ENCODE measurements around the gene ZBTB38. TPM values are rescaled to one million over a fixed set of nuclear protein-coding genes. Genes with fewer than 3 reads are reported as not detected.
A peak's percentile ranks its signal among the peaks of the same experiment; 100 is the strongest.

Gene ZBTB38
- total and polyA plus RNA-seq, 2 of the 13 experiments (the other 11 are each of a cell fraction or from before 2014, with no cell fraction given) = 26.8 to 51.7 TPM

GRCh38 chr3:141388395-141388794 is 20.1 kb downstream of the ZBTB38 start:
- Histone ChIP-seq H2AFZ (ENCODE audit: low read length) (no peak overlapping the region), H3K27me3 (ENCODE audit: control insufficient read depth in 1 of 2, insufficient read depth in 2 of 2, low read length in 2 of 2) (no peaks in the 10 kb centered on the region), H3K4me3 (replicated peaks in 1 of 3; ENCODE audit: insufficient read depth in 1 of 3, low read depth in 2 of 3, low read length in 3 of 3) (peak overlapping the region in 1 of 3 experiments; percentile 5; a peak in 2 of 6 replicates), H4K20me1 (ENCODE audit: insufficient read depth, low read length) (no peaks in the 10 kb centered on the region), H3K36me3 (replicated peaks in 1 of 2; ENCODE audit: control insufficient read depth in 1 of 2, insufficient read depth in 2 of 2, low read length in 2 of 2) (peaks cover 7 to 29% of the 10 kb centered on the region in 2 experiments), H3K9ac (ENCODE audit: insufficient read depth, low read depth, low read length) (no peak overlapping the region), H3K9me3 (ENCODE audit: low read length) (no peaks in the 10 kb centered on the region), H3K4me2 (ENCODE audit: low read depth, low read length) (peak overlapping the region; percentile 48), H3K27ac (ENCODE audit: extremely low read length, insufficient read depth, low read length) (peak overlapping the region; percentile 64), H3K4me1 (ENCODE audit: insufficient read depth, low read length) (peaks cover 56% of the 10 kb centered on the region), H3K79me2 (ENCODE audit: insufficient read depth, low read length) (no peaks in the 10 kb centered on the region)
- no peak for TF ChIP-seq UBTF (CRISPR knock-in tag; IDR thresholded peaks at IDR 0.05)
- no peak for TF ChIP-seq TBL1XR1 (IDR thresholded peaks at IDR 0.05; ENCODE audit: borderline replicate concordance, low read length, partially characterized antibody)
- TF ChIP-seq DBP (CRISPR knock-in tag; IDR thresholded peaks at IDR 0.05; ENCODE audit: not compliant biosample characterization) = no peak
- TF ChIP-seq ZIK1 (CRISPR knock-in tag; IDR thresholded peaks at IDR 0.05; ENCODE audit: borderline replicate concordance, low read depth) = no peak
- TF ChIP-seq ZNF605 (CRISPR knock-in tag; IDR thresholded peaks at IDR 0.05) = no peak
- TF ChIP-seq SALL2 (CRISPR knock-in tag; IDR thresholded peaks at IDR 0.05) = no peak
- no peak for TF ChIP-seq TFE3 (CRISPR knock-in tag; IDR thresholded peaks at IDR 0.05)
- TF ChIP-seq ZNF747 (CRISPR knock-in tag; IDR thresholded peaks at IDR 0.05; ENCODE audit: borderline replicate concordance) = no peak
- no peak for TF ChIP-seq ZNF33A (CRISPR knock-in tag; IDR thresholded peaks at IDR 0.05; ENCODE audit: borderline replicate concordance)
- no peak for TF ChIP-seq THAP8 (CRISPR knock-in tag; IDR thresholded peaks at IDR 0.05; ENCODE audit: borderline replicate concordance)
- no peak for TF ChIP-seq SUZ12 (IDR thresholded peaks at IDR 0.05; ENCODE audit: low read depth, low read length)
- no peak for TF ChIP-seq ZNF589 (CRISPR knock-in tag; conservative IDR thresholded peaks at IDR 0.05)
- no peak for TF ChIP-seq ELF3 (CRISPR knock-in tag; IDR thresholded peaks at IDR 0.05)
- no peak for TF ChIP-seq SKI (IDR thresholded peaks at IDR 0.05; ENCODE audit: partially characterized antibody)
- no peak for TF ChIP-seq HNF4G (IDR thresholded peaks at IDR 0.05; ENCODE audit: borderline replicate concordance, low read depth, low read length)
- no peak for TF ChIP-seq HNF4G (CRISPR knock-in tag; IDR thresholded peaks at IDR 0.05; ENCODE audit: borderline replicate concordance, low read depth)
- BruUV-seq (replicated peaks) = no TSS peak
- in situ Hi-C loops (cut with HindIII; ENCODE audit: extremely low pct_ligation_motif_present, low pct_unique_long_range_greater_than_20kb) (no loop called here), intact Hi-C loops (cut with micrococcal nuclease; ENCODE audit: unreplicated experiment) (no loop called here)
- ChIA-PET POLR2A (interaction anchor here (1.0 to 1.9 kb wide), 3 partner anchors 12 to 43 kb away, joined by 3 to 8 read pairs (median 7); no protein-coding TSS in a partner anchor), CTCF (ENCODE audit: low intra/inter-chr PET ratio, low total read pairs) (no interaction called here)
- 68% methylated on average over 3 of the region's 3 CpGs for WGBS (ENCODE audit: low lambda C conversion rate)
- DNase-seq (ENCODE audit: low spot score) (no peak), ATAC-seq (no peak), FAIRE-seq (no peak)

Measured in HepG2 (cell line).